Activated CD8-positive, alpha-beta memory T cell treated with anti-CD3 and anti-CD28 coated beads, Interleukin-2, amount 50 U/mL, for 24 hours (primary cell): ENCODE results near the gene RAB20.

Source experiments
- DNase-seq: peaks from one replicate; pipeline ENCODE4 v3.0.0-alpha.2; 2020; ENCODE audit errors: extremely low read depth

Gene RAB20

DNA sequence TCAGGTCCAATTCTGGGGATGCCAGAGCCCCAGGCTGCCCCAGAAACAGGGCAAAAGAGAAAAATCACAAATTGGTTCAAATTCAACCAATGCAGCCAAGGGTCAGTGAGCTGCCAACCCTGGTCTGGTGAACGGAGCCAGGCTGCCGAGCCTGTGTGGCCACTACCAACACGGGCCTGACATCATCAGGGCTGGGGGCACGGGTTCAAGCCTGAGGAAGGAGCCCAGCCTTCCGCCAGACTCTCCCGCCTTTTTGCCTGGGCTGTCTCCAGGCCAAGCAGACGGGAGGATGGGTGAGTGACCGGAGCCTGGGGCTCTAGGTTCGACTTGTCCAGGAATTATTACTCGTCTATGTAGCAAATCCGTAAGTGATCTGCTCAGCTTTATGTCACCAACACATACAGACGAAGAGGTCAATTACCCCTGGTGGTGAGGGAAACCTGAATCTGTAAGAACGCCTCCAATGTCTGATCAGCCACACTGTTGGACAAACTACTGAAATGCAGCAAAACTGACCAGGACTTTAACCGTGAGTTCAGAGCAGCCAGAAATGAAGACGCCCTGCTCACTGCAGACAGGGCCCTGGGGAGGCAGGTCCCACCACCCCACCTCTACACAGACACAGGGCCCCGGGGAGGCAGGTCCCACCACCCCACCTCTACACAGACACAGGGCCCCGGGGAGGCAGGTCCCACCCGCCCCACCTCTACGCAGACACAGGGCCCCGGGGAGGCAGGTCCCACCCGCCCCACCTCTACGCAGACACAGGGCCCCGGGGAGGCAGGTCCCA is 31.8 kb downstream of the RAB20 start:
- DNase-seq = no peak

DNA sequence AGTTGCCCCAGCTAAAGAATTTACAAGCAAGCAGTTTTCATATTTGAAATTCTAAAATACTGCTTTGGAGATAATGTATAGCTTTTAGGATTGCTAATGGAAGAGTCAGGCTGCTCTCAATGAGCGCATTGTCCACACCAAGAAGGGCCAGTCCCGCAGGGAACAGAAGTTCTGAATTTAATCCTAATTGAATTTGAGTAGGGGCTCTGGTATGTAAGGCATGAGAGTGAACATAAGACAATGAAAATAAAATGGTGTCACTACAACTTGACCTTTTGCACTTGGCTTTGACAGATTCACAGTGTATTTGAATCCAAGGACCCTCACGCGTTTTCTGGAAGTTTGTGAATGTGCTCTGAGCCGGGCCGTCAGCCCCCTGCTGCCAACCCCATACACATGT is 32.6 kb downstream of the RAB20 start:
- no peak for DNase-seq

DNA sequence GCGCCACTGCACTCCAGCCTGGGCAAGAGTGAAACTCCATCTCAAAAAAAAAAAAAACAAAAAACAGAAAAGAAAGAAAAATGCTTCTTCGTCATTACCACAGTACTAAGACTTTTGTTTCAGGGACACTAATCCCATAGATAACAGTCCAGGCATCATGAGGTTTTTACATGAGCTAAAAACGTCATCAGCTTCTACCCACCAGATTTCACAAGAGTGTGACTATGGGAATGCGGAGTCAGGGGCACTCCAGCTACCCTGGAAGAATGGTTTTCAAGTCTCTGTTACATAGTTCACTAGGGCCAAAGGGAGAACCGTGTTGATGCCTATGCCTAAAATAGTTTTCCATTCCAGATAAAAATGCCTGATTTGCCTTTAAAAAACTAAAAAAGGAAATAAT is 33.2 kb downstream of the RAB20 start:
- no peak for DNase-seq

DNA sequence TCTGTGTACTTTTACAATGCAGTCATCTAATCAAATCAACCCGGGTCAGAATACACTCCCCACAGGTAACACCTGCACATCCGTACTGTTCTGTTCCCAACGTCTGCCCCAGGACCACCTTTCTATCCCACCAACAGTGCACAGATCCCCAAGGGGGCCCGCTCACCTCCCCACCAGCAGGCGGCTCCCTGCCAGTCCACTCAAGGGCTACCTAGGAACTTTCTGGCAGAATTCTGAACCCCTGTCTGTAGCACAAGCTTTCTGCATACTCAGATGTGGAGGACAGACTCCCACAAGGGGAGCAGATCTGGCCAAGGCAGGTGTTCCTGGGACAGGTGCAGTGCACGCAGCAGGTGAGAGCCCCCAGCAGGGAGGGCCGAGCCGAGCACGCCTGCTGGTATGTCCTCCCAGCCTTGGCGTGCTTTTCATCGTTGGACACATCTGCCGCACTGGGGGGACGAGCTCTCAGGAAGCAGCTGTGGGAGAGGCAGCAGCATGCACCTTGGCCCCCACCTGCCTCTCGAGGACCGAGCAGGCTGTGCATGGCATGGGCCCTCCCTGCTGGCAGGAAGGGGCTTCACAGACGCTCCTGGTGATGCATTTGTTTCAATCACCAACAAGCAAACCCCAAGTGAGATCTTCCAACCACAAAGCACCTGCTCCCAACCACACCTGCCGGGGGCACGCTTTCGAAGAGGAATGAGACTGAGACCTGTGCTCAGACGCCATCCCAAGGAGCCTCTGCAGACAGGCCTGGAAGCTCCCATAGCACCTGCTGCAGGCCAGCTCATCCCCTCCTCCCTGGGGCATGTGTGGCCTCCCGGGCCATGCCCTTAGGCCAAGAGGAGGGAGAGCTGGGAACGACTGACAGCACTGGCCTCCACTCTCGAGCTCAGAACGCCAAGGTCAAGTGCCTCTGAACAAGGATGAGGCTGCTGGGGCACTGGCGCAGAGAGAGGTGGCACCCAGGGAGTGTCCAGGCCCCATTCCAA is 35.9 kb downstream of the RAB20 start:
- no peak for DNase-seq

DNA sequence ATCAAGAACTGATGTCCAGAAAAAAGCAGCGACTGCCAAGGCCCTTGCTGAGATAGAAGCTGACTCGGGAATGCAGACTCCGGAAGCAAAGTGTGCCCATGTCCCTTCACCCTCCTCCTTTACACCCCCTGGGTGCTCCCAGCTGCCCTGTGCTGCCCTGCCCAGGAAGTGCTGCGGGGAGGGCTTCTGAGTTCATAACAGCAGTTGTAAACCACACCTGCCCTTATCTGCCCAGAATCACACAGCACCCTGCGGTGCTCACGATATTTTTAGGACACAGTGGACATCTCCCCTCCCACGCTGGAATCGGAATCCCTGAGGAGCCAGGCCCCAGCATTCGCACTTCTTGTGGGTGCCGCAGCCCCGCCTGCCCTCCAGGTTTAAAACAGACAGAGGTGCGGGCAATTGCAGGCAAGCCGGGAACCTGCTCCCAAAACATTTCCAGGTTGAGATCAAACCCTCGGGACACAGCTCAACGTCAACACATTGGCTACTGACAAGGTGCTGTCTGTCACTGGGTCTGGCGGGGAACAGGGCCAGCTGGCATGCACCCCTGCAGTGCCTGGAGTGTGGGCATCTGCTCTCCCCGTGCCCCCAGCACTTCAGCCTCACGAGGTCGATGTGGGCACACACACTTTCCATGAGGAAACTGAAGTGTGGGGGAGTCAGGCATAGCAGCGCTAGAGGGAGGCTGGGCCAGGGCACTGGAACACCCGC is 36.8 kb downstream of the RAB20 start:
- no peak for DNase-seq

DNA sequence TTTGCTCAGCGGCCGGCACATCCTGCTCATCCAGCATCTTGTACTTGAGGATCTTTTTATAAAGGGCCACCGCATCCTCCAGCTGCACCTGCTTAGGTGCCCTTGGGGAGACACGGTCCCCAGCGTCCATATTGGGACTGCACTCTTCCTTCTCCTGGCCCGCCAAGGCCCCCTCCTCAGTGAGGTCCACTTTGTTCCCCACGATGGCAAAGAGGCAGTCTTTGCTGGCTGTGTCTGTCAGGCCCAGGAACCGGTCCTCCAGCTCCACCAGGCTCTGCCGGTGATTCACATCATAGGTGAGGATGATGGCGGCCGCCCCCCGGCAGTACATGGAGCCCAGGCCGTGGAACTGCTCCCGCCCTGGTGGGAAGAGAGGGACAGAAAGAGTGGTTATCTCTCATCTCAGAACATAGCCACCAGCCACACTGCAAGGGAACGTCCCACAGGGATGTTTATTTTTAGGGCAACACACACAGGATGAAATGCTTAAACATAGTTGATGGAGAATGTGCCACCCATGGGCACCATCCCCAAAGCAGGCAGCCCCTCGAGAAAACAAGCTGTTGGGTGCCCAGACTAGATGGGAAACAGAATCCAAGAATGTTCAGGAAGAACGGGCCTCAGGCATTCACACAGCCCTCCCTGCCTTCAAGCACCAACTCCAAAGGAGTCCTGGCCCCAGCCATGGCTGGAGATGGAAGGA is 37.5 kb downstream of the RAB20 start:
- DNase-seq = no peak

DNA sequence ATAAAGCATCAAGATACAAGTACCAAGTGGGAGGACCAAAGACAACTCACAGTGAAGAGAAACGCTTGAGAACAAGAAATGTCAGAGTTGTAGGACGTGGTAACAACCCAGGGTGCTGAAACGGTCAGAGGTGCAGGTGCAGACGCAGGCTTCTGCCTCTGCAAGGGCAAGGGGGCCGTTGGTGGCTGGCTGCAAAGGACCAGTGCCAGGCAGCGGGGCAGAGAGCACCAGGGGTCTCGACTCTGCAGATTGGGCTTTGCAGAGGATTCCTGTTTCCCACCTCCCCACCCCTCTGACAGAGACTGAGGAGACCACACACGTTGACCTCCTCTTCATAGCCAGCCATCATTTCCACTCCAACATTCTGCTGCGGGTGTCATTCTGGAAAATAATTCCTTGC is 38.3 kb downstream of the RAB20 start:
- DNase-seq = no peak

DNA sequence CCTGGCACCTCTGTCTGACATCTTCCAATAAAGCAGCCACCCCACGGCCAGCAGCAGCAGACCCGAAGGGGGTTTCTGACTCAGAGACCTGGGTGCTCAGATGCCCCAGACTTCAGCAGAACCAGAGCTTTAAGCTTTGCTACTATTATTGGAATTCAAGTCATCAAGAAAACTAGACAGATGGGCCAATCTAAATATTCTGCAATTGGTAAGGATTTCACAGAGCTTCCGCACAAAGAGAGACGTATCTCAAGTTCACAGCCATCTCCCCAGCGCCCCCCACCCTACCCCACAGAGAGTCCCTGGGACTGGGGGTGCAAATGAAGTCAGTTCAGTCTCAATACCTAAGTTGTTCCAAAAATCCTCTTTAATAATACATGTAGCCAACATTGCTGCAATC is 38.8 kb downstream of the RAB20 start:
- DNase-seq = no peak

DNA sequence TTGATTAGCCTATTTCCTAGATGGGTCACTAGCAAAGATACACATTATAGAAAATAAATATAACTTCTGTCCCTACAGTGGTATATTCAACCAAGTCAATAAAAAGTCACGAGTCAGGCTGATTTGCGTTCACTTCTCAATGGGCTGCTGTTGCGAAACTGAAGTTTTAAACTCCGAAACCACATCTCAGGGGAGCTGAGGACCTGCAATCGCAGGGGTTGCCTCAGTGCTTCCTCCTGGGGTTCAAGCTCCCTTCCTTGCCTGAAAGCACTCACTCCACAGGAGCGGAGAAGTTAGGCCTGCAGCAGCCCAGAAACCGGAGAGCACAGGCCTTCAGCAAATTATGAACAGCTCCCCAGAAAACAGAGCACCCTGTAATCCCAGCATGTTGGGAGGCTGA is 39.6 kb downstream of the RAB20 start:
- no peak for DNase-seq

DNA sequence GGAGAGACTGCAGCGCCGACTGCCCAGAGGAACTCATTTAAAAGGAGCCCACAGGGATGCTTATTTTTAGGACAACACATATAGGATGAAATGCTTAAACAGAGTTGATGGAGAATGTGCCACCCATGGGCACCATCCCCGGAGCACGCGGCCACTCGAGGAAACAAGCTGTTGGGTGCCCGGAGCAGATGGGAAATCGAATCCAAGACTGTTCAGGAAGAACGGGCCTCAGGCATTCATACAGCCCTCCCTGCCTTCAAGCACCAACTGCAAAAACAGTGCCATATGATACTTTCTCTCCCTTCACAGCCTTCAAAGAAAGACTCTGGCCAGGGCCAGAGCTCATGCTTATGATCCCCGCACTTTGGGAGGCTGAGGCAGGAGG is 40.2 kb downstream of the RAB20 start:
- DNase-seq = no peak

DNA sequence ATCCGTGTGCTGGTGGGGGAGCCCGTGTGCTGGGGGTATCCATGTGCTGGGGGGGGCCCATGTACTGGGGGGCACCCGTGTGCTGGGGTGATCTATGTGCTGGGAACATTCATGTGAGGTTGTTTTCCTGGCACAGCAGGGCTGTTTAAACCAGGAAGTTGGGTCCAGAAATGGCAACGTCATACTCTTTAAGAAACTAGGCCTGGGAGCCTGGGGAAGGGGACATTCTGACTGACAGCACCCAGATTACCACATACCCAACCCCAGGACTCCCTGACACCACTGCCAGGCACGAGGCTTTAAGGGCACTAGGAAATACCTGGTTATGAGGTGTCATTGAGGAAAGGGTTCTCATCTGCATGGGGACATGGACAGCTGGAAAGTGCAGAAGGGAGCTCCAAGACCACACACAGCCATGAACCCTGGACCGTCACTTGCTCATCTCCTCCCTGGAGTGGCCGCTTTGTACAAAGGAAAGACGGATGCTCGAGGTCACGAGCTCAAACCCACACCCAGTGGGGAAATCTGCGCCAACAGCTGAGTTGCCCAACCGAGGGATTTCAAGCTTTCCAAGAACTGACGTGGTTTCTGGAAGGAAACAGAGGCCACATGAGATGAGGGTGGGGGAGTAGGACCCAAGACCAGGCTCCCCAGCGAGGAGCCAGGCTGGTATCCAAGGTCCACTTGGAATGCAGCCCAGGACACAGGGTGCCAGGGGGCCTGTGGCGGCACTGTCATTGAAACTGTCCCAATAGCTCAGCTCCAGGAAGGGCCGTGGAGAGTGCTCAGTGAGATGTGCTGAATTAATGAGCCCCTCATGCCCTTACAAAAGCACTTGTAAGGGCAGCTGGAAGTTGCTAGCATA is 40.9 kb downstream of the RAB20 start:
- no peak for DNase-seq

DNA sequence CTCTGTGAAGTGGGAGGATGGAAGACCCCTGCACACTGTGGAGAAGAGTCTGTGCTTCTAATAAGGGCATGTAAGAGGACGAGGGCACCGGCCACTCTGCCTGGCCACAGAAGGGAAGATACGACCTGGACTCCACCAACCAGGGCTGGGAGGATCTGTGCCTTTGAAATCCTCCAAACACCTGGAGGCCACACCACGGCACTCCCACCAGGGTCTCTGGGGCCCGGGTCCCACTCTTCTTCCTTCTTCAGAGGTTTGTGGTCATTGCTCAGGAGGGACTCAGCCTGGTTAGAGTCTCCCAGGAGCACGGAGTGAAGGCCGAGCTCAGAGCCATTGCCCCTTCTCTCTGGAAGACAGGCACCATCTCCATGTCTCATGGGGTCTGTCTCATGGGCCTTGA is 42.0 kb downstream of the RAB20 start:
- no peak for DNase-seq

DNA sequence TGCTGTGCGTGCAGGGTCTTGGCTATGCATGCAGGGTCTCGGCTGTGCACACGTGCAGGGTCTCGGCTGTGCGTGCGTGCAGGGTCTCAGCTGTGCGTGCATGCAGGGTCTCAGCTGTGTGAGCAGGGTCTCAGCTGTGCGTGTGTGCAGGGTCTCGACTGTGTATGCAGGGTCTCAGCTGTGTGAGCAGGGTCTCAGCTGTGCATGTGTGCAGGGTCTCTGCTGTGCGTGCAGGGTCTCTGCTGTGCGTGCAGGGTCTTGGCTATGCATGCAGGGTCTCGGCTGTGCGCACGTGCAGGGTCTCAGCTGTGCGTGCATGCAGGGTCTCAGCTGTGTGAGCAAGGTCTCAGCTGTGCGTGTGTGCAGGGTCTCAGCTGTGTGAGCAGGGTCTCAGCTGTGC is 42.5 kb downstream of the RAB20 start:
- no peak for DNase-seq

DNA sequence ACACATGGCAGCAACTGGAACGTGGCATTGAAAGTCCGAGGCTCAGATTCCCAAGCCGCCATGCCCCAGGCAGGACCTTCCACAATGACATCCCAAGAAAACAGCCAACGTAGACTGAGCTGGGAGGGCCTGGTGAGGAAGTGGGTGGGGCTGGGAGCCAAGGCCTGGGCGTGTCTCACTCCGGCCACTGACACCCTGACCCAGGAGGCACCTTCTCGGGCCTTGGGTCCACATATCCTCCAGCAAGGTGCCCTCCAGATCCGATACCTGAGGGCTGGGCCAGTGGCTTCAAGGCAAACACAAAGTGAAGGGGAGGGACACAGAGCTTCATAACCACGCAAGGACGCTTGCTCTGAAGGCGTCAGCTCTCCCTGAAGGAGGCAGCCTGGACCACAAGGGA is 43.0 kb downstream of the RAB20 start:
- no peak for DNase-seq

DNA sequence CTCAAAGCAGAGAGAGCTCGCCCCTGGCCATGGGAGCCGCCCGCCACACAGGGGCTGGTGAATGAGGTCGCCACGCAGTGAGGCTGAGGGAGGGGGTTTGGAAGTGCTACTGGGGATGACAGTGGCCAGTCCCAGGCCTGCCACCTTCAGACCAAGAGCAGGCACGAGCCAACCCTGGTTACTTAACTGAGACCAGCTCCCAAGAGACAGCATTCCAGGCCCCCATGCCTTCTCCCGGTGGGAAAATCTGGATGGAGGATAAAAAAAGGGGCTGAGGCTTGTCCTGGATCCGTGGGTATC is 43.3 kb downstream of the RAB20 start:
- no peak for DNase-seq

DNA sequence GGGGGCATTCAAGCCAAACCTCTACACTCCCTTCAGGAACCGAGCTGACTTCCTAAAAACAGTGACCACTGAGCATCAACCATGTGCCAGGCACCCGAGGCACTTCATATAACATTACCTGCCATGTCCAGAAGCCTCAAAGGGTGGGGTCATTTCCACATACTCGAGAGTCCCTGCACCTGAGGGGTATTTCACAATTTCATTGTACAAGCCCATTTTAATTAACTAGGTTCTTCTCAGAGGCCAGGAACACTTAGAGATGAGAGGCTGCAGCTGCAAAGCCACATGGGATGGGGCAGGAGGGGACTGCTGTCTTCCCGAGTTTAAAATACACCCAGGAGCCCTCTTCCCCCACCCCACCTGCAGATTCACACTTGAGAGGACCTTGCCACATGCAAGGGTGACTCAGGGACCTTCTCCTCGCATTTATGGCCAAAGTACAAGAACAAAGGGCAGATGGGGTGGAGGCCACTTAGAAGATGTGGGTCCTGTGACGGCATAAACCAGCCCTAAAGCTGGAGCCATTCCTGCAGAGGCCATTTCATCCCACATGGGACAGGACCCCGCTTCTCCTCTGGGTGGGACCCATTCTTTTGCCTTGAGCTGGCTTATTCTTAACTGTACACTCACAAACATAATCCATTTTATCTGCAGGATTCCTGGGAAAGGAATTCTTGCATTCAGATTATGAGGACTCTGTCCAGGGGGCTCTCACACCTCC is 43.9 kb downstream of the RAB20 start:
- DNase-seq = no peak

DNA sequence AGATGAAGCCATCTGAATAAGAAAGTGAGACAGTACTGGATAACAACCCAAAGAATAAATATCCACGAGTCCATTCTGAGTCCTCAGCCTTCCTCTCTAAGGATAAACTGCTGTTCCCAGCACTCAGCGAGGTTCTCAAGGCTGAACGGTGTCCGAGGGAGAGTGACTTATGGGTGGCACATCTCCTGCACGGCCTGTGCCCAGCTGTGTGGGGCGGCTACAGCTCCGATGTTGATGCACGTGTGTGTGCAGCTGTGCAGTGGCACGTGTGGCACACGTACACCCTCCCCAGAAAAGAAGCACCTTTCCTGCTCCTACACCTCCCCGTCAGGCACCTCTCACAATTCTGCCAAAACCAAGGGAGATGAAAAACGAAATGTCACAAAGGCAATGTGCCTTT is 45.0 kb downstream of the RAB20 start:
- DNase-seq = no peak

DNA sequence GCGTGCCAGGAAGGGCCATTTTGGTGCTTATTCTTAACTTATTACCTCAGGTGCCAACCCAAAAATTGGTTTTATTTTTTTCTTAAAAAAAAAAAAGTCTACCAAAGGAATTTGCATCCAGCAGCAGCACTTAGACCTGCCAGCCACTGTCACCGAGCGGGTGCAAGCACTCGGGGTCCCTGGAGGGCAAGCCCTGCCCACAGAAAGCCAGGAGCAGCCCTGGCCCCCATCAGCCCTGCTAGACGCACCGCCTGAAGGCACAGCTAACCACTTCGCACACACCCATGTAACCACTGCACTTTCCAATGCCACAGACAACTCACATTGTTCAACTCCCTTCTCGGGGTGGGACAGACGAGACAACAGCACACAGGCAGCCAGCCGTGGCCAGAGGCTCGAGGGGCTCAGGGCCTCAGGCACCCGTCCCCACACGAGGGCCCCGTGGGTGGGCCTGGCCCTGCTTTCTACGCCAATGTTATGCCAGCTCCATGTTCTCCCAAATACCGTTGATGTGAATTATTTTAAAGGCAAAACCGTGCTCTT is 49.3 kb downstream of the RAB20 start:
- DNase-seq = no peak

DNA sequence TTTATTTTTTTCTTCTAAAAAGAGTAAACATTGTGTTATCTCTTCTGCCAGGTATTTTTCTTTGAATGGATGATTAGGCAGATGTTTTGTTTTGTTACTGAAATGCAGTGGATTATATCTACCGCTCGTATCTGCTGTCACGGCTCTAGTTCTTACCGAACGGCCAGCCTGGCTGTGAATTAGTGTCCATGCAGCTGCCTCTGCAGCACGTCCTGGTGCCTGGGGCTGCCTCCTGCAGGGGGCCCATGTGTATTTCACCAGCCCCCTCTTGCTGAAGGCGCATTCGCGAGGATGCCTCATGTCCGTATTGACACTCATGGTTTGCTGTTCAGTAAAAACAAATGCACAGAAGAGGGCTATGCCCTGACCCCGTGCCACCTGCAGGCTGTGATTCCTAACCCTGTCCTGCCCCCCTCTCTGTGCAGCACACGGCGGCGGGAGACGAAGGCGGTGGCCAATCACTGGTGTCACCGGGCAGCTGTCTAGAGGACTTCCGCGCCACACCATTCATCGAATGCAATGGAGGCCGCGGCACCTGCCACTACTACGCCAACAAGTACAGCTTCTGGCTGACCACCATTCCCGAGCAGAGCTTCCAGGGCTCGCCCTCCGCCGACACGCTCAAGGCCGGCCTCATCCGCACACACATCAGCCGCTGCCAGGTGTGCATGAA is 49.9 kb downstream of the RAB20 start:
- no peak for DNase-seq
